Suppressor macrophage (primary cell): Measurements from ENCODE around the gene CDH4.
"Not testable (repeated sequence)": the region's sequence is repeated elsewhere in the genome, so short reads cannot be mapped to it uniquely, and the experiment has no call there.

Source experiments
- DNase-seq, 4 experiments: peaks; one replicate each; pipeline ENCODE4 v3.0.0-alpha.2; 2020 to 2022

Gene CDH4

DNA sequence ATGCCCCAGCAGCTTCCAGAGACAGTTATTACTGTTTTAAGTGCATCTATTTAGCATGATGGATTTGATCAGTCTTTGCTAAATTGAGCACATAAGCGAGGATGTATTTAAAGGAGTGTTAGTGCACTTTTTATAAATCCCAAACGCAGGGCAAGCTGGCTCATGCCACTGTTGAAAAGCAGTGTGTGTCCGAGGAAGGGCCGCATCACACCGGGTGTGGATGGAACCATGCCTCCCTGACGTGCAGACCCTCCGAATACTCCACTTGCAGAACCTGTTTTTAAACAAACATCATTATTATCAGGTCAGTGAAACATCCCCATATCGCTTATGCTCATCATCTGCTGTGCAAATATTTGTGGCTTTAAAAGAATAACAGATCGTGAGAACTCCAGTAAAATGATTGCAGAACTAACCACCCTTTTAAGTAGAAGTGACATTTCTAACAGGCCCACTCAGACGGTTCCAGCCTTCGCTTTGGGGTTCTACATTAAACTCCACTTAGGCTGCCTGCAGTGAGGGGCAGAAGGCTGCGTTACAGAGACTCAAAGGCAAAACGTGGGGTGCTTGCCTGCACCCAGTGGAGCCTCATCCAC, 190.1 kb downstream of the CDH4 start:
- no peak for DNase-seq

DNA sequence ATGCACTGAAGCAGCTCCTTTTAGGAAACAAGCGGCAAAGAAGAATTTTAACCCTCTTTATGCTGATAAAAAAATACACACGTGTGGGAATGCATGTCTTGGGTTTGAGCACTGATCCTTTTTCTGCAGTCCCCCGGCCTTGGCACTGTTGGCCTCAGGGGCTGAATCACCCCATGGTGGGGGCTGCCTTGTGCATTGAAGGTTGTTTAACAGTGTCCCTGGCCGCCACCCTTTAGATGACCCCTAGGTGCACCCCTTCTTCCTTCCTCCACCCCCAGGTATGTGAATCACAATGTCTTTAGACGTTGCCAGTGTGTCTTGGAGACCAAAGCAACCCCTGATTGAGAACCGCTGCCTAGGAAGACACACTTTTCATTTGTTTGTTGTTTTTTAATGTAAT, 190.7 kb downstream of the CDH4 start:
- DNase-seq, result no peak

- no peak for DNase-seq
Measured at GRCh38 chr20:61443443-61444126, 191.5 kb downstream of the CDH4 start.

GRCh38 chr20:61444637-61445036, 192.6 kb downstream of the CDH4 start:
- no peak for DNase-seq

DNA sequence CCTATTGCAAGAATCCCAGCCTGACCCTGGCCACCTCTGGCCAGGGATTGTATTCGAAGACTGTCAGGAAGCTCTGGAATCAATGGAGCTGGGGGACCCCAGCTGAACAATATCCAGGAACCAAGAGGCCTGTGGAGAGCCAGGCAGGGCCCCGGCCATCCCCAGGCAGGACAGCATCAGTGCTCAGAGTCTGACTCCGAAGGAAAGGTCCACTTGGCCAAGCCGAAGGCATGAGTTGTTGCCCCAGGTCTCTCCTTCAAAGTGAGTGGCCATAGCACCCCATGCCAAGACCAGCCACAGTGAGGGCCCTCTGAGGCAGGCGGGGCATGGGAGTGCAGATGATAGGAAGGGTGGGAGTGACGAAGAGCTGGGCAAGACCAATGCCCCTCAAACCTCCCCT, 193.1 kb downstream of the CDH4 start:
- no peak for DNase-seq

- no peak for DNase-seq
Measured at GRCh38 chr20:61445741-61446140, 193.7 kb downstream of the CDH4 start.

DNA sequence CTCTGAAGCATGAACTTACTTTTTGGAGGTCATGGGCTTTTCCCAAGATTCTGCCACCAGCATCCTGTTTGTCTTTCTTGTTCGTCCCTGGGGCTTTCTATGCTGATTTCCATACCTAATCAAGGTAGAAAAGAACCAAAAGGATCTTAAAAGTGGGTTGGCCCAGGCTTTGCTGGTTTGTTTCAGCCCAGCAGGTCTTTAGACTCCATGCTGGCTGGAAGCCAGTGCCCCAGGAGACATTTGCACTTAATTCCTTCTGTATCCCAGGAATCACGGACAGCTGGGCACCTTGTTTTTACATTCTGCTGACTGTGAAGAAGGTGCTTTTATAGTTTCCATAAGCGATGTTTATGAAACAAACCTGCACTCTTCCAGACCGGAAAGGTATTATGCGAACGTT, 195.9 kb downstream of the CDH4 start:
- DNase-seq, result no peak

DNA sequence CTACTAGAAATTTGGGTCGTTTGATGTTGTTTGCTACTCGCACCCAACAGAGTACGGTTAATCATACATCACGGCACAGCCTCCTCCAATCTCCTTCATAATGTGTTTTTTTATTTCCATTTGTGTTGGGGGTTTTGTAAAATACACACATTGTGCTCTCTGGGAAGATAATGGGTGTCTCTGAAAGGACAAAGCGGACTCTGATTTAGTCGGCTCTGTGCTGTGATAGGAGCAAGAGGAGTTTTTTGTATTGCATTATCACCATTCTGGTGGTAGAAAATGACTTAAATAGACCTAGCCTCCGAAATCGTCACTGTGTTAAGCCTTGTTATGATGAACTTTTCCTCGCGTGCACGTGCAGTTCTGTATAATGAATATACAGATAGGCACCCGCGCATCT, 196.3 kb downstream of the CDH4 start:
- DNase-seq, result no peak

- DNase-seq, result no peak
Measured at GRCh38 chr20:61449057-61449609, 197.1 kb downstream of the CDH4 start.

GRCh38 chr20:61449916-61450315, 197.9 kb downstream of the CDH4 start:
- DNase-seq, result no peak

DNA sequence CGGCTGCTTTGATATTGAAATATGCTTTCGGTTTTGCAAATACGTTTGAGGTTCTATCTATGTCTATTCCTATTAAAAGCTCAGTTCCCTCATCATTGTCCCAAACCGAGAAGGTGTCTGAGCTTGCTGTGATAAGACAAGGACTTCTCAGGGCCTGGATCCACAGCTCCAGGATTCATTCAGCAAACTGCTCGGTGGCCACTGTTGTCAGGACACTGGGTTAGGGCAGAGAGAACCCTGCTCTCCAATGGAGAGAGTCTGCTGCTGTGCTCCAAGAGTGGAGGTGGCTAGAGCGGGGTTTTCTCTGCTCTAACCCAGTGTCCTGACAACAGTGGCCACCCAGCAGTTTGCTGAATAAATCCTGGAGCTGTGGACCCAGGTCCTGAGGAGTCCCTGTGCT, 198.5 kb downstream of the CDH4 start:
- no peak for DNase-seq

GRCh38 chr20:61451009-61451408, 198.9 kb downstream of the CDH4 start:
- no peak for DNase-seq

- no peak for DNase-seq
Measured at GRCh38 chr20:61451953-61452352, 199.9 kb downstream of the CDH4 start.

GRCh38 chr20:61453219-61453618, 201.2 kb downstream of the CDH4 start:
- no peak for DNase-seq

GRCh38 chr20:61453623-61454022, 201.6 kb downstream of the CDH4 start:
- DNase-seq, result not testable (repeated sequence)

DNA sequence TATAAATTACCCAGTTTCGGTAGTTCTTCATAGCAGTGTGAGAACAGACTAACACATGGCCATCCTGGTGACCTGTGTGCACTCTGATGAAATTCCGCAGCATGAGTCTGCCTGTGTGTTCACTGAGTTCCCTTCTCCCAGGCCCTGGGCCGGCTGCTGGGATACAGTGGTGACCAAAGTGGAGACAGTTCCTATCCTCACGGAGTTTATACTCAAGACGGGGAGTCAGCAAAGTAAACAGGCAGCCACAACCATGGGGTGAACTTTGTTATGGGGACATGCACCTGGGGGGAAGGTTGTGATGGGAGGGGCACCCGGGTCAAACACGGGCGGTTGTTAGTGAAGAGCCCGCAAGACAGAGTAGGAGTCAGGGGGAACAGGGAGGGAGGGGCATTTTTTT, 202.0 kb downstream of the CDH4 start:
- no peak for DNase-seq

- no peak for DNase-seq
Measured at GRCh38 chr20:61455508-61456215, 203.6 kb downstream of the CDH4 start.

- no peak for DNase-seq
Measured at GRCh38 chr20:61457725-61458124, 205.7 kb downstream of the CDH4 start.

DNA sequence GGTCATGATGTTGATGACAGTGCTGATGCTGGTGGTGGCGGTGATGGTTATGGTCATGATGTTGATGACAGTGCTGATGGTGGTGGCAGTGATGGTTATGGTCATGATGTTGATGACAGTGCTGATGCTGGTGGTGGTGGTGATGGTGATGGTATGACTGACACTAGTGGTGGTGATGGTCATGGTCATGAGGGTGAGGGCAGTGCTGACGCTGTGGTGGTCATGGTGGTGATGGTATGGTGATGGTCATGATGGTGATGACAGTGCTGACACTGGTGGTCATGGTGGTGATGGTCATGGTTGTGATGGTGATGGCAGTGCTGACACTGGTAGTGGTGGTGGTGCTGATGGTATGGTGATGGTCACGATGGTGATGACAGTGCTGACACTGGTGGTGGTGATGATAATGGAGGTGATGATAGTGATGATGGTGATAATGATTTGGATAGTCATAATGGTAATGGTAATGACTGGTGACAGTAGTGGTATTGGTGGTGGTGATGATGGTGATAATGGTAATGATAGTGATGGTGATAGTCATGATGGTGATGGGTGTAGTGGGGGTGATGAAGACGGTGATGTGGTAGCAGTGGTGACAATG, 206.2 kb downstream of the CDH4 start:
- DNase-seq, result no peak

- DNase-seq, result no peak
Measured at GRCh38 chr20:61459266-61459665, 207.2 kb downstream of the CDH4 start.

- DNase-seq, result no peak
Measured at GRCh38 chr20:61459705-61460104, 207.6 kb downstream of the CDH4 start.

DNA sequence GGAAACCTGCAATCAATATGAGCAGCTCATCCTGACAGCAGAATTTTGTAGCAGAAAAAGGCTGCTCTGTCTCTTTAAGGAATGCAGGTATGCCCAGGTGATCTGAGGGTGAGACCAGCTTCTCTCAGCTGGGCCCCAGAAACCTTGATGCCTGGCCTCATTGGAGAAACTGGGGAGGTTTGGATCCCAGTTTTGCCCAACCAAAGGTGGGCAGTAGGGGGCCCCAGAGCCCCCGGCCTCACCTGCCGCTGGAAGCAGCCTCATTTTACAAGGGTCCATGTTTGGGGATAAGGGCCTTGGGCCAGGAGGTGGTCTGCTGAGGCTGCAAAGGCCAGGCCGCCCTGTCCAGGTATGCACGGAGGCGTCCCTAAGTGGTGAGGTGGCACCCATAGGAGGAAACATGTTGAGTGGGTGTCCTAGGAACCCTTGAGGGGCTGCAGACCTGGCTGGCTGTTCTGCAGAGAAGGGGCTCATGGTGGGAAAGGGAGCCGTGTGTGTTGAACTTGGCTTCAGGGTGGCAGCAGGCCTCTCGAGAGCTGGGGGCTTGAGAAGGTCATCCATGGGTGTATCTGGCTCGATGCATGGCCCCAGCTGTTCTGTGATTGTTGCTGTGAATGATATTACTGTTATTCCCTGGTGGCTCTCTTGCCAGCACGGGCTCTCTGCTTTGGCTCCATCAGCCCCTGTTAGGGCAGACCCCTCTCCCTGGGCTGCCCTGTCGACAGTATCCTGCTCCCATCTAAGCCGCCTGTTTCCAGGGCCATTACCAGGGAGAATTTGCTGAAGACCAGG, 208.4 kb downstream of the CDH4 start:
- no peak for DNase-seq

- DNase-seq, result no peak
Measured at GRCh38 chr20:61461461-61461860, 209.4 kb downstream of the CDH4 start.
